CD14-positive monocyte (primary cell): ENCODE data around the gene B3GNT2. TPM values are rescaled to one million over a fixed set of nuclear protein-coding genes. Genes with fewer than 3 reads are reported as not detected.

Experiments
- DNase-seq, 3 donors: peaks; one replicate each; pipeline ENCODE4 v3.0.0-alpha.2; 2011 to 2022
- H2AFZ ChIP-seq: 2 replicates; pipeline ENCODE4 v1.6.0; 2012; ENCODE audit warnings: mild to moderate bottlenecking, low read depth, low read length, inconsistent platforms; ENCODE audit not compliant: insufficient read depth, poor library complexity, severe bottlenecking
- H3K27ac ChIP-seq, 2 donors: 1 replicate in 1 of 2; 2 replicates in 1 of 2; pipeline ENCODE4 v1.5.1; 2012 to 2013; ENCODE audit warnings: low read length in 2 of 2, control low read depth in 1 of 2, inconsistent platforms in 1 of 2, low read depth in 1 of 2, mild to moderate bottlenecking in 1 of 2
- H3K27me3 ChIP-seq, 2 donors: one replicate each; pipeline versions ENCODE4 v1.6.0 to v1.6.1; 2011 to 2013; ENCODE audit warnings: low read length in 2 of 2; ENCODE audit not compliant: control insufficient read depth in 2 of 2, insufficient read depth in 2 of 2
- H3K36me3 ChIP-seq, 2 donors: replicated peaks in 1 of 2; 1 replicate in 1 of 2; 2 replicates in 1 of 2; pipeline versions ENCODE4 v1.5.1 to v1.6.1; 2012 to 2013; ENCODE audit warnings: low read length in 2 of 2, control low read depth in 1 of 2, inconsistent platforms in 1 of 2, mild to moderate bottlenecking in 1 of 2; ENCODE audit not compliant: insufficient read depth in 2 of 2, control insufficient read depth in 1 of 2
- H3K4me1 ChIP-seq, 2 donors: 1 replicate in 1 of 2; 2 replicates in 1 of 2; pipeline versions ENCODE4 v1.5.1 to v1.6.1; 2012 to 2013; ENCODE audit warnings: low read length in 2 of 2, control low read depth in 1 of 2, inconsistent platforms in 1 of 2, mild to moderate bottlenecking in 1 of 2, moderate library complexity in 1 of 2; ENCODE audit not compliant: insufficient read depth in 2 of 2, control insufficient read depth in 1 of 2
- H3K4me2 ChIP-seq: replicated peaks from 2 replicates; pipeline ENCODE3; 2012; ENCODE audit warnings: low read length, moderate library complexity, mild to moderate bottlenecking; ENCODE audit not compliant: poor library complexity, severe bottlenecking; ENCODE audit errors: extremely low read depth
- H3K4me3 ChIP-seq, 3 experiments: fragments of 200-600 bp in 1 of 3; sonication (generic) in 1 of 3; replicated peaks in 1 of 3; 1 replicate in 2 of 3; 2 replicates in 1 of 3; pipeline ENCODE4 v1.5.1; 2011 to 2013; ENCODE audit warnings: low read length in 3 of 3, mild to moderate bottlenecking in 3 of 3, control low read depth in 2 of 3, low read depth in 2 of 3, inconsistent platforms in 1 of 3, moderate library complexity in 1 of 3
- H3K79me2 ChIP-seq: 2 replicates; pipeline ENCODE4 v1.6.0; 2012; ENCODE audit warnings: mild to moderate bottlenecking, control low read depth, inconsistent platforms, low read length, moderate library complexity; ENCODE audit not compliant: insufficient read depth
- H3K9ac ChIP-seq: 2 replicates; pipeline ENCODE4 v1.6.0; 2017; ENCODE audit warnings: low read length, mild to moderate bottlenecking; ENCODE audit not compliant: insufficient read depth, poor library complexity, severe bottlenecking
- H3K9me3 ChIP-seq, 2 donors: replicated peaks in 1 of 2; 1 replicate in 1 of 2; 2 replicates in 1 of 2; pipeline versions ENCODE4 v1.5.1 to v1.6.1; 2012 to 2013; ENCODE audit warnings: low read length in 2 of 2, control low read depth in 1 of 2; ENCODE audit not compliant: control insufficient read depth in 1 of 2, insufficient read depth in 1 of 2
- H4K20me1 ChIP-seq: 2 replicates; pipeline ENCODE4 v1.6.0; 2012; ENCODE audit warnings: mild to moderate bottlenecking, low read length, control low read depth, moderate library complexity; ENCODE audit not compliant: insufficient read depth
- H3K27ac Mint-ChIP-seq, 7 donors: one replicate each; pipeline ENCODE4 v1.8.0; 2020; ENCODE audit warnings: mild to moderate bottlenecking in 7 of 7, mixed read lengths in 7 of 7, moderate library complexity in 6 of 7, inconsistent platforms in 2 of 7
- H3K27me3 Mint-ChIP-seq, 3 donors: one replicate each; pipeline ENCODE4 v1.8.0; 2021 to 2022; ENCODE audit warnings: low read depth in 3 of 3, mild to moderate bottlenecking in 3 of 3, mixed read lengths in 3 of 3, moderate library complexity in 3 of 3, inconsistent platforms in 1 of 3
- H3K36me3 Mint-ChIP-seq, 2 donors: one replicate each; pipeline ENCODE4 v1.8.0; 2020; ENCODE audit warnings: mixed read lengths in 2 of 2, inconsistent platforms in 1 of 2, mild to moderate bottlenecking in 1 of 2
- H3K4me1 Mint-ChIP-seq: one replicate; pipeline ENCODE4 v1.8.0; 2020; ENCODE audit warnings: mild to moderate bottlenecking, mixed read lengths
- H3K4me3 Mint-ChIP-seq, 2 donors: one replicate each; pipeline ENCODE4 v1.8.0; 2020; ENCODE audit warnings: mild to moderate bottlenecking in 2 of 2, mixed read lengths in 2 of 2, moderate library complexity in 1 of 2
- H3K9me3 Mint-ChIP-seq, 7 donors: one replicate each; pipeline ENCODE4 v1.8.0; 2020 to 2022; ENCODE audit warnings: mixed read lengths in 7 of 7, mild to moderate bottlenecking in 6 of 7, moderate library complexity in 6 of 7, inconsistent platforms in 2 of 7
- CTCF ChIP-seq: fragments of 200-600 bp; IDR thresholded peaks from one replicate; pipeline ENCODE4 v1.8.0; 2022; ENCODE audit warnings: antibody characterized with exemption, mild to moderate bottlenecking
- WGBS: methylation state at CpG from one replicate; pipeline ENCODE4 v1.1.5; 2013; ENCODE audit warnings: missing lambda C conversion rate; ENCODE audit not compliant: insufficient coverage; 5-methylcytosine and 5-hydroxymethylcytosine counted together
- intact Hi-C, 2 donors: fragments of 100-400 bp; cut with micrococcal nuclease; formaldehyde crosslinking; loops; one replicate each; pipeline versions ENCODE4 v1.15.0 to v1.15.1; 2023
- polyA plus RNA-seq, 3 donors: library from polyadenylated mRNA; depleted of rRNA in 1 of 3; unstranded in 2 of 3; stranded (reverse) in 1 of 3; fragments of 300-500 nt in 2 of 3; fragments of >200 nt in 1 of 3; fragmentation: Illumina TruSeq in 2 of 3; gene quantifications; 1 replicate in 2 of 3; 2 replicates in 1 of 3; pipeline ENCODE4 v1.2.3, GENCODE V29; 2012 to 2021

The B3GNT2 gene
- polyA plus RNA-seq, 3 donors, result 15.9 to 34.7 (median 18.5) TPM

GRCh38 chr2:62216616-62217015, 20.7 kb downstream of the B3GNT2 start:
- Mint-ChIP-seq H3K27me3 (no peaks in the 10 kb centered on the region), H3K27ac (peak overlapping the region; percentile 76 to 91 (median 87)), H3K9me3 (peaks cover 2 to 7% (median 6%) of the 10 kb centered on the region in 7 donors), H3K36me3 (peaks cover 6 to 17% of the 10 kb centered on the region in 2 donors), H3K4me1 (peaks cover 88% of the 10 kb centered on the region), H3K4me3 (peak overlapping the region in 1 of 2 donors; percentile 24)
- H3K4me1 ChIP-seq, result peaks cover 63 to 79% of the 10 kb centered on the region in 2 donors
- H3K27ac ChIP-seq, result peak overlapping the region; percentile 30 to 59
- H3K36me3 ChIP-seq, result peaks cover 0 to 5% of the 10 kb centered on the region in 2 donors
- no peak overlapping the region for H3K9ac ChIP-seq
- peak overlapping the region; percentile 31 for H3K4me2 ChIP-seq
- WGBS, result 0% methylated on average over 1 of the region's 8 CpGs
- peaks cover 100% of the 10 kb centered on the region for H4K20me1 ChIP-seq
- peak; percentile 57 to 79 (median 71) for DNase-seq
- peaks cover 100% of the 10 kb centered on the region for H3K79me2 ChIP-seq
- H2AFZ ChIP-seq, result no peak overlapping the region
- peak overlapping the region in 1 of 3 experiments; percentile 13 for H3K4me3 ChIP-seq
- TF ChIP-seq CTCF, result no peak
- intact Hi-C loops, result no loop called here
- H3K27me3 ChIP-seq, result no peaks in the 10 kb centered on the region
- H3K9me3 ChIP-seq, result peaks cover 2 to 5% of the 10 kb centered on the region in 2 donors

GRCh38 chr2:62217421-62217820, 21.5 kb downstream of the B3GNT2 start:
- Histone ChIP-seq H3K36me3 (peaks cover under 1 to 8% of the 10 kb centered on the region in 2 donors), H3K9ac (no peak overlapping the region), H4K20me1 (peaks cover 100% of the 10 kb centered on the region), H3K9me3 (no peaks in the 10 kb centered on the region), H3K27ac (peak overlapping the region; percentile 52 to 59), H3K4me3 (peak overlapping the region in 1 of 3 experiments; percentile 3), H3K4me1 (peaks cover 63 to 87% of the 10 kb centered on the region in 2 donors), H3K79me2 (peaks cover 100% of the 10 kb centered on the region), H3K27me3 (no peaks in the 10 kb centered on the region), H2AFZ (no peak overlapping the region), H3K4me2 (peak overlapping the region; percentile 31)
- Mint-ChIP-seq H3K27me3 (no peaks in the 10 kb centered on the region), H3K27ac (peak overlapping the region; percentile 41 to 91 (median 74)), H3K36me3 (peaks cover 7 to 18% of the 10 kb centered on the region in 2 donors), H3K4me1 (peaks cover 85% of the 10 kb centered on the region), H3K9me3 (peaks cover 0 to 2% (median 0%) of the 10 kb centered on the region in 7 donors), H3K4me3 (no peak overlapping the region)
- intact Hi-C loops, result no loop called here
- DNase-seq, result no peak
- 97% methylated on average over 4 of the region's 10 CpGs for WGBS
- no peak for TF ChIP-seq CTCF
